ENCODE measurements around the gene MAGI2. TPM values are rescaled to one million over a fixed set of nuclear protein-coding genes. Genes with fewer than 3 reads are reported as not detected.

Gene MAGI2
- total RNA-seq, 1 experiment from 2014 or later: 0.22 TPM

DNA sequence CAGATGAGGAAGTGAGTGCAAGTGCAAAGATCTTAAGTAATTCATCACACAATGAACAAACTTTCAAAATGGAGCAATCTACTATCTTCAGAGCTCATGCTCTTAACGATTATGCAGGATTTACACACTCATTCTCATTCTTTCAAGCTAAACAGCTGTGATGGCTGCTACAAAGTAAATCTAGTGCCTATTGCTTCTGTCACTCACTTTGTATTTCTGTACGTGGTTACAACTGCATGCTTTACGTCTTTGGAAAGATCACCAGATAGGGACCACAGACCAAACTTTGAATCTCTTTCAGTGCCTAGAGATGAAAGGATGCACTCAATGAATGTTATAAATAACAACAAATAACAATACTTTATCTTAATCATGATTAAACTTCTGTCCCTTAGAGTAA, 194.6 kb downstream of the MAGI2 start:
- ChIA-PET CTCF (no interaction called here), POLR2A (no interaction called here)
- no TSS peak for BruUV-seq (replicated peaks)

More for the DNA sequence above, 194.6 kb downstream of the MAGI2 start:
- Histone ChIP-seq H3K9ac (ENCODE audit: low read length) (no peak overlapping the region), H4K20me1 (ENCODE audit: insufficient read depth) (no peaks in the 10 kb centered on the region), H3K27me3 (ENCODE audit: insufficient read depth, low read length) (no peaks in the 10 kb centered on the region), H2AFZ (ENCODE audit: low read depth, low read length, poor library complexity, severe bottlenecking) (no peak overlapping the region), H3K9me2 (ENCODE audit: insufficient read depth) (no peaks in the 10 kb centered on the region), H3K4me2 (ENCODE audit: low read length) (no peak overlapping the region), H3K79me2 (ENCODE audit: insufficient read depth, low read length) (no peaks in the 10 kb centered on the region), H3K9me3 (ENCODE audit: control insufficient read depth in 1 of 2, insufficient read depth in 1 of 2, low read depth in 1 of 2, low read length in 2 of 2) (no peaks in the 10 kb centered on the region), H3K27ac (ENCODE audit: low read depth, low read length) (no peak overlapping the region), H3K4me3 (replicated peaks in 1 of 2; ENCODE audit: low read depth in 1 of 2, low read length in 2 of 2) (no peak overlapping the region), H3K36me3 (ENCODE audit: control insufficient read depth in 1 of 2, insufficient read depth in 2 of 2, low read length in 2 of 2) (no peaks in the 10 kb centered on the region), H3K4me1 (ENCODE audit: control insufficient read depth in 1 of 2, insufficient read depth in 2 of 2, low read length in 2 of 2) (no peaks in the 10 kb centered on the region)
- RAD21 ChIA-PET (ENCODE audit: low non-redundant PET in 1 of 2, low total read pairs in 2 of 2, uncharacterized antibody in 2 of 2, unreplicated experiment in 2 of 2): no interaction called here
- DNase-seq (ENCODE audit: low read depth, low spot score) (no peak), ATAC-seq (no peak)
- TF ChIP-seq JUND (IDR thresholded peaks at IDR 0.05) (no peak), FOSL1 (IDR thresholded peaks at IDR 0.05; ENCODE audit: low read depth) (no peak), POLR2AphosphoS5 (IDR thresholded peaks at IDR 0.05; ENCODE audit: low read depth, low read length) (no peak), SIN3A (IDR thresholded peaks at IDR 0.05; ENCODE audit: low read depth) (no peak), CBX3 (IDR thresholded peaks at IDR 0.05; ENCODE audit: low read depth) (no peak), ZNF274 (IDR thresholded peaks at IDR 0.05; ENCODE audit: low read depth, low read length) (no peak), ZFX (IDR thresholded peaks at IDR 0.05) (no peak), ZBTB33 (IDR thresholded peaks at IDR 0.05; ENCODE audit: extremely low read depth, insufficient replicate concordance, low read length) (no peak), SP1 (IDR thresholded peaks at IDR 0.05; ENCODE audit: low read depth) (no peak), YY1 (IDR thresholded peaks at IDR 0.05; ENCODE audit: extremely low read depth, insufficient replicate concordance, low read depth, low read length) (no peak), SRF (IDR thresholded peaks at IDR 0.05; ENCODE audit: low read depth) (no peak), TCF7L2 (IDR thresholded peaks at IDR 0.05; ENCODE audit: borderline replicate concordance, extremely low read depth, insufficient read depth, insufficient read length) (no peak), EGR1 (IDR thresholded peaks at IDR 0.05; ENCODE audit: low read depth) (no peak), CEBPB (IDR thresholded peaks at IDR 0.05; ENCODE audit: low read depth) (no peak), POLR2A (IDR thresholded peaks at IDR 0.05; ENCODE audit: borderline replicate concordance, extremely low read depth, insufficient read depth, insufficient read length) (no peak), ELF1 (IDR thresholded peaks at IDR 0.05; ENCODE audit: borderline replicate concordance, low read depth) (no peak), EZH2phosphoT487 (IDR thresholded peaks at IDR 0.05; ENCODE audit: borderline replicate concordance) (no peak)
- TF ChIP-seq, protein P1, sequence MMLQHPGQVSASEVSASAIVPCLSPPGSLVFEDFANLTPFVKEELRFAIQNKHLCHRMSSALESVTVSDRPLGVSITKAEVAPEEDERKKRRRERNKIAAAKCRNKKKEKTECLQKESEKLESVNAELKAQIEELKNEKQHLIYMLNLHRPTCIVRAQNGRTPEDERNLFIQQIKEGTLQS (IDR thresholded peaks at IDR 0.05): no peak
- TF ChIP-seq, protein P2, sequence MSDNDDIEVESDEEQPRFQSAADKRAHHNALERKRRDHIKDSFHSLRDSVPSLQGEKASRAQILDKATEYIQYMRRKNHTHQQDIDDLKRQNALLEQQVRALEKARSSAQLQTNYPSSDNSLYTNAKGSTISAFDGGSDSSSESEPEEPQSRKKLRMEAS (IDR thresholded peaks at IDR 0.05): no peak
- TF ChIP-seq, protein P3, sequence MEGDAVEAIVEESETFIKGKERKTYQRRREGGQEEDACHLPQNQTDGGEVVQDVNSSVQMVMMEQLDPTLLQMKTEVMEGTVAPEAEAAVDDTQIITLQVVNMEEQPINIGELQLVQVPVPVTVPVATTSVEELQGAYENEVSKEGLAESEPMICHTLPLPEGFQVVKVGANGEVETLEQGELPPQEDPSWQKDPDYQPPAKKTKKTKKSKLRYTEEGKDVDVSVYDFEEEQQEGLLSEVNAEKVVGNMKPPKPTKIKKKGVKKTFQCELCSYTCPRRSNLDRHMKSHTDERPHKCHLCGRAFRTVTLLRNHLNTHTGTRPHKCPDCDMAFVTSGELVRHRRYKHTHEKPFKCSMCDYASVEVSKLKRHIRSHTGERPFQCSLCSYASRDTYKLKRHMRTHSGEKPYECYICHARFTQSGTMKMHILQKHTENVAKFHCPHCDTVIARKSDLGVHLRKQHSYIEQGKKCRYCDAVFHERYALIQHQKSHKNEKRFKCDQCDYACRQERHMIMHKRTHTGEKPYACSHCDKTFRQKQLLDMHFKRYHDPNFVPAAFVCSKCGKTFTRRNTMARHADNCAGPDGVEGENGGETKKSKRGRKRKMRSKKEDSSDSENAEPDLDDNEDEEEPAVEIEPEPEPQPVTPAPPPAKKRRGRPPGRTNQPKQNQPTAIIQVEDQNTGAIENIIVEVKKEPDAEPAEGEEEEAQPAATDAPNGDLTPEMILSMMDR (IDR thresholded peaks at IDR 0.05 in 2 of 3, conservative IDR thresholded peaks at IDR 0.05 in 1 of 3; ENCODE audit: borderline replicate concordance in 1 of 3, insufficient read depth in 1 of 3, low read depth in 2 of 3, low read length in 2 of 3): no peak
- intact Hi-C loops (cut with micrococcal nuclease): no loop called here
